GM23338 (cell line): ENCODE measurements around the gene ELAC2. TPM values are rescaled to one million over a fixed set of nuclear protein-coding genes. Genes with fewer than 3 reads are reported as not detected.

Experiments
- STAT1 ChIP-seq: IDR thresholded peaks from one replicate; pipeline ENCODE4 v1.6.1; 2016; ENCODE audit warnings: antibody characterized with exemption; ENCODE audit not compliant: unreplicated experiment
- polyA plus RNA-seq: library from polyadenylated mRNA; unstranded; fragments of >200 nt; fragmentation: Nextera tagmentation; extraction: Ambion mirVana; gene quantifications from 2 replicates; pipeline ENCODE4 v1.2.1, GENCODE V29; 2016
- total RNA-seq: library from RNA; depleted of rRNA; stranded (reverse); fragments of >200 nt; shearing (Covaris generic); gene quantifications from 2 replicates; pipeline ENCODE4 v1.2.3, GENCODE V29; 2014; rRNA removed
- TF ChIP-seq, protein P1 (sequence below): IDR thresholded peaks from one replicate; pipeline ENCODE4 v1.6.1; 2018; ENCODE audit warnings: antibody characterized with exemption; ENCODE audit not compliant: unreplicated experiment

ELAC2 gene
- total and polyA plus RNA-seq, 2 experiments from 2014 or later, result 49.9 to 203 TPM

DNA sequence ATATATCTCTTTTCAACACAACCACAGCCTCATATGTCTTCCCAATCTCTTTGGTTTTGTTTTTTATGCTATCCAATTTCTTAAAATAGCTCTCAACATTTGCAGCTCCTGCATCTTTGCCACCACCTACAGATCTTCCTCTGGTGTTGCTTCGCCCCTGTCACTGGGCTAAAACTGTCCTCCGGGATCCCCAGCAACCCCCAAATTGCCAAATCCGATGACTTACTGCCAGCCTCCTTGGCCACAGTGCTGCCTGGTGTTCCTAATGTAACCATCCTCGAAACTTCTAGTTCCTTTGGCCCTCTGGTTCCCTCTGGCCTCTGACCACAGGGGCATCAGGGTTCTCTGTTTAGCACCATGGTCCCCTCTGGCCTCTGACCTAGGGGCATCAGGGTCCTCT, 70.8 kb downstream of the ELAC2 start (continued):
- TF ChIP-seq, protein P1, sequence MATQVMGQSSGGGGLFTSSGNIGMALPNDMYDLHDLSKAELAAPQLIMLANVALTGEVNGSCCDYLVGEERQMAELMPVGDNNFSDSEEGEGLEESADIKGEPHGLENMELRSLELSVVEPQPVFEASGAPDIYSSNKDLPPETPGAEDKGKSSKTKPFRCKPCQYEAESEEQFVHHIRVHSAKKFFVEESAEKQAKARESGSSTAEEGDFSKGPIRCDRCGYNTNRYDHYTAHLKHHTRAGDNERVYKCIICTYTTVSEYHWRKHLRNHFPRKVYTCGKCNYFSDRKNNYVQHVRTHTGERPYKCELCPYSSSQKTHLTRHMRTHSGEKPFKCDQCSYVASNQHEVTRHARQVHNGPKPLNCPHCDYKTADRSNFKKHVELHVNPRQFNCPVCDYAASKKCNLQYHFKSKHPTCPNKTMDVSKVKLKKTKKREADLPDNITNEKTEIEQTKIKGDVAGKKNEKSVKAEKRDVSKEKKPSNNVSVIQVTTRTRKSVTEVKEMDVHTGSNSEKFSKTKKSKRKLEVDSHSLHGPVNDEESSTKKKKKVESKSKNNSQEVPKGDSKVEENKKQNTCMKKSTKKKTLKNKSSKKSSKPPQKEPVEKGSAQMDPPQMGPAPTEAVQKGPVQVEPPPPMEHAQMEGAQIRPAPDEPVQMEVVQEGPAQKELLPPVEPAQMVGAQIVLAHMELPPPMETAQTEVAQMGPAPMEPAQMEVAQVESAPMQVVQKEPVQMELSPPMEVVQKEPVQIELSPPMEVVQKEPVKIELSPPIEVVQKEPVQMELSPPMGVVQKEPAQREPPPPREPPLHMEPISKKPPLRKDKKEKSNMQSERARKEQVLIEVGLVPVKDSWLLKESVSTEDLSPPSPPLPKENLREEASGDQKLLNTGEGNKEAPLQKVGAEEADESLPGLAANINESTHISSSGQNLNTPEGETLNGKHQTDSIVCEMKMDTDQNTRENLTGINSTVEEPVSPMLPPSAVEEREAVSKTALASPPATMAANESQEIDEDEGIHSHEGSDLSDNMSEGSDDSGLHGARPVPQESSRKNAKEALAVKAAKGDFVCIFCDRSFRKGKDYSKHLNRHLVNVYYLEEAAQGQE, result no peak
- TF ChIP-seq STAT1, result no peak

Other genes with a start within 250 kb of the ELAC2 start
- 10.1 and 16.4 TPM in 2 replicates for gene ARHGAP44, start 228.5 kb downstream of the ELAC2 start, total RNA-seq
- 5.8 and 7.8 TPM in 2 replicates for gene ARHGAP44, start 228.5 kb downstream of the ELAC2 start, polyA plus RNA-seq